Breast epithelium (tissue), 4 donors: ENCODE results near the gene SRRM2. TPM values are rescaled to one million over a fixed set of nuclear protein-coding genes. Genes with fewer than 3 reads are reported as not detected.

Experiments
- DNase-seq, 2 donors: peaks; one replicate each; pipeline ENCODE4 v3.0.0-alpha.2; 2019; ENCODE audit warnings: low spot score in 2 of 2
- H3K27ac ChIP-seq, 2 donors: fragments of 200-600 bp; sonication (generic) in 1 of 2; one replicate each; pipeline ENCODE4 v1.5.1; 2016 to 2019; ENCODE audit warnings: mild to moderate bottlenecking in 1 of 2
- H3K27me3 ChIP-seq, 2 donors: fragments of 200-600 bp; sonication (generic) in 1 of 2; one replicate each; pipeline versions ENCODE4 v1.5.1 to v1.6.0; 2017 to 2019; ENCODE audit warnings: control low read depth in 1 of 2, mild to moderate bottlenecking in 1 of 2
- H3K36me3 ChIP-seq: fragments of 200-600 bp; one replicate; pipeline ENCODE4 v1.5.1; 2019
- H3K4me1 ChIP-seq, 2 donors: fragments of 200-600 bp; sonication (generic); one replicate each; pipeline ENCODE4 v1.5.1; 2016 to 2019; ENCODE audit warnings: control low read depth in 1 of 2
- H3K4me3 ChIP-seq, 3 donors: fragments of 200-600 bp; sonication (generic); 1 replicate in 2 of 3; 2 replicates in 1 of 3; pipeline ENCODE4 v1.5.1; 2016 to 2019; ENCODE audit warnings: mild to moderate bottlenecking in 3 of 3, moderate library complexity in 2 of 3
- H3K9me3 ChIP-seq, 2 donors: fragments of 200-600 bp; sonication (generic) in 1 of 2; one replicate each; pipeline ENCODE4 v1.5.1; 2016 to 2019; ENCODE audit warnings: control low read depth in 1 of 2
- POLR2A ChIP-seq: fragments of 450-650 bp; IDR thresholded peaks from one replicate; pipeline ENCODE4 v1.6.1; 2016; ENCODE audit warnings: antibody characterized with exemption, mild to moderate bottlenecking, moderate library complexity
- POLR2AphosphoS5 ChIP-seq, 3 donors: sonication (generic); formaldehyde crosslinking; IDR thresholded peaks; one replicate each; pipeline ENCODE4 v1.6.1; 2017; ENCODE audit warnings: antibody characterized with exemption in 3 of 3
- intact Hi-C: fragments of 100-400 bp; cut with DNase I; formaldehyde crosslinking; loops from one replicate; pipeline ENCODE4 v1.15.1; 2023; ENCODE audit warnings: low total_unique reads
- total RNA-seq, 3 donors: library from RNA; depleted of rRNA; stranded (reverse); fragments of >200 nt; gene quantifications; one replicate each; pipeline ENCODE4 v1.1.0, GENCODE V29; 2016
- TF ChIP-seq, protein P1 (sequence below), 3 donors: fragments of 450-650 bp; IDR thresholded peaks; one replicate each; pipeline ENCODE4 v1.5.1; 2016 to 2017; ENCODE audit warnings: antibody characterized with exemption in 3 of 3, mild to moderate bottlenecking in 3 of 3, moderate library complexity in 3 of 3

Gene SRRM2
- total RNA-seq, 3 donors from 2014 or later, result 229 to 416 (median 388) TPM

DNA sequence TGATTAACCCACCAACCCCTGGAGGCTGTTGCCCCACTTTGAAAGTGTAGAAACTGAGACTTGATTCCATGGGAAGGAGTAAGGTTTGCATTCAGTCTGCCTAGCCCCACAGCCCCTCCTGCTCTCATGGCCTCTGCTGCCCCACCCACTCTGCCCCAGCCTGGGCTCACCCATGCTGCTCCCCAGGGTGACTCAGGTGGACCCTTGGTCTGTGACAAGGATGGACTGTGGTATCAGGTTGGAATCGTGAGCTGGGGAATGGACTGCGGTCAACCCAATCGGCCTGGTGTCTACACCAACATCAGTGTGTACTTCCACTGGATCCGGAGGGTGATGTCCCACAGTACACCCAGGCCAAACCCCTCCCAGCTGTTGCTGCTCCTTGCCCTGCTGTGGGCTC lies 52.3 kb downstream of the SRRM2 start:
- DNase-seq, result no peak
- TF ChIP-seq POLR2A (no peak), POLR2AphosphoS5 (IDR thresholded peaks at IDR 0.05) (no peak)
- TF ChIP-seq, protein P1, sequence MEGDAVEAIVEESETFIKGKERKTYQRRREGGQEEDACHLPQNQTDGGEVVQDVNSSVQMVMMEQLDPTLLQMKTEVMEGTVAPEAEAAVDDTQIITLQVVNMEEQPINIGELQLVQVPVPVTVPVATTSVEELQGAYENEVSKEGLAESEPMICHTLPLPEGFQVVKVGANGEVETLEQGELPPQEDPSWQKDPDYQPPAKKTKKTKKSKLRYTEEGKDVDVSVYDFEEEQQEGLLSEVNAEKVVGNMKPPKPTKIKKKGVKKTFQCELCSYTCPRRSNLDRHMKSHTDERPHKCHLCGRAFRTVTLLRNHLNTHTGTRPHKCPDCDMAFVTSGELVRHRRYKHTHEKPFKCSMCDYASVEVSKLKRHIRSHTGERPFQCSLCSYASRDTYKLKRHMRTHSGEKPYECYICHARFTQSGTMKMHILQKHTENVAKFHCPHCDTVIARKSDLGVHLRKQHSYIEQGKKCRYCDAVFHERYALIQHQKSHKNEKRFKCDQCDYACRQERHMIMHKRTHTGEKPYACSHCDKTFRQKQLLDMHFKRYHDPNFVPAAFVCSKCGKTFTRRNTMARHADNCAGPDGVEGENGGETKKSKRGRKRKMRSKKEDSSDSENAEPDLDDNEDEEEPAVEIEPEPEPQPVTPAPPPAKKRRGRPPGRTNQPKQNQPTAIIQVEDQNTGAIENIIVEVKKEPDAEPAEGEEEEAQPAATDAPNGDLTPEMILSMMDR (IDR thresholded peaks at IDR 0.05), result no peak
- Histone ChIP-seq H3K4me3 (no peak overlapping the region), H3K36me3 (no peaks in the 10 kb centered on the region), H3K4me1 (no peaks in the 10 kb centered on the region), H3K27me3 (no peaks in the 10 kb centered on the region), H3K27ac (no peak overlapping the region), H3K9me3 (peaks cover 9 to 12% of the 10 kb centered on the region in 2 donors)
- intact Hi-C loops, result no loop called here

DNA sequence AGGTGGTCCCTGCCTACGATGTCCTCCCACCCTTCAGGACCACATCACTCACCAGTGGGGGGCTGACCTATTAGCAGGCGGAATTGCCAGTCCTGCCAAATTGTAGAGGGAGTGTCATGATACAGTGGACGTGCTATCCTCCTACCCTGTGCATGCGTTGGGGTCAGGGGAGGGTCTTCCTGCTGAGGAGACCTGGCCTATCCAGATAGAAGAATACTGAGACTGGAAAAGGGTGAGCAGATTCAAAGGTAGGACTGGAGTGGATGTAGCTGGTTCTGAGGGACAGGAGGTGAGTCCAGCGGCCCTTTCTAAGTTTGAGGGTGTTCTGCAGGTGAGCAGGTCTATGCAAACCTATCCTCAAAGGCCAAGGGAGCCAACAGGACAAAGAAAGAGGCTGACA lies 53.8 kb downstream of the SRRM2 start:
- Histone ChIP-seq H3K4me1 (no peaks in the 10 kb centered on the region), H3K27me3 (peaks cover 0 to 3% of the 10 kb centered on the region in 2 donors), H3K36me3 (no peaks in the 10 kb centered on the region), H3K27ac (no peak overlapping the region), H3K4me3 (no peak overlapping the region), H3K9me3 (peaks cover 9 to 12% of the 10 kb centered on the region in 2 donors)
- DNase-seq, result no peak
- intact Hi-C loops, result no loop called here
- TF ChIP-seq POLR2A (no peak), POLR2AphosphoS5 (IDR thresholded peaks at IDR 0.05) (no peak)
- TF ChIP-seq, protein P1 (IDR thresholded peaks at IDR 0.05), result no peak

DNA sequence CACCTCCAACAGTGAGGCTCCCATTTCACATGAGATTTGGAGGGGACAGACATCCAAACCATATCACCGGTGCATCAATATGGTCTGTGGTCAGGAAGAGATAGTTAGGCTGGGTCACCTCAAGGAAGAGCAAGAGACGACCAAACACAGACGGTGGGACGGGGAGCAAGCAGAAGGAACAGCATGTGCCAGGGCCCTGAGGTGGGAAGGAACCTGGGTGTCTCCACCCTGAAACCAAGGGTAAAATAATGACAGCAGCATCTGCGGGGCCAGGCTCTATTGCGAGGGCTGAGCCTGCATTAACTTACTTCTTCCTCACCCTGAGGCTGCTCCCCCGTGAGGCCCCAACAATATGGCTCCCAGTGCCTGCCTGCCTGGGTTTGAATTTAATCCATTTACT lies 55.7 kb downstream of the SRRM2 start:
- intact Hi-C loops, result no loop called here
- Histone ChIP-seq H3K4me3 (no peak overlapping the region), H3K36me3 (no peaks in the 10 kb centered on the region), H3K4me1 (peaks cover 6 to 9% of the 10 kb centered on the region in 2 donors), H3K27ac (no peak overlapping the region), H3K27me3 (peaks cover 0 to 3% of the 10 kb centered on the region in 2 donors), H3K9me3 (peaks cover 9 to 12% of the 10 kb centered on the region in 2 donors)
- no peak for DNase-seq
- TF ChIP-seq, protein P1 (IDR thresholded peaks at IDR 0.05), result no peak
- TF ChIP-seq POLR2A (no peak), POLR2AphosphoS5 (IDR thresholded peaks at IDR 0.05) (no peak)

DNA sequence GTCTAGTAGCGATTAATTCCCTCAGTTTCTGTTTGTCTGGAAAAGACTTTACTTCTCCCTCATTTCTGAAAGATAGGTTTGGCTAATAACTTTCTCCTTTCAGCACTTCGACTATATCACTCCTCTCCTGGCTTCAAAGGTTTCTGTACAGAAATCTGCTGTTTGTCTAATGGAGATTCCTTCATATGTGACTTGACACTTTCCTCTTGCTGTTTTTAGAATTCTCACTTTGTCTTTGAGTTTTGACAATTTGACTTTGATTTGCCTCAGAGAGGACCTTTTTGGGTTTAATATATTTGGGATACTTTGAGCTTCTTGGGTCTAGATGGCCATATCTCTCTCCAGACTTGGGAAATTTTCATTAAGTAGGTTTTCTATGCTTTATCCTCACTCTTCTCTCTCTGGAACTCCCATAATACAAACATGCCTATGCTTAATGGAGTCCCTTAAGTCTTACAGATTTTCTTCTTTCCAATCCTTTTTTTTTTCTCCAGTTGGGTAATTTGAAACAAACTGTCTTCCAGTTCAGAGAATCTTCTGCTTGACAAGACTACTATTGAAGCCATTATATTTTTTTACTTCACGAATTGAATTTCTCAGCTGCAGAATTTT lies 56.8 kb downstream of the SRRM2 start:
- Histone ChIP-seq H3K4me3 (no peak overlapping the region), H3K4me1 (peaks cover 6 to 9% of the 10 kb centered on the region in 2 donors), H3K9me3 (peaks cover 2 to 7% of the 10 kb centered on the region in 2 donors), H3K36me3 (no peaks in the 10 kb centered on the region), H3K27ac (no peak overlapping the region), H3K27me3 (peaks cover 0 to 3% of the 10 kb centered on the region in 2 donors)
- intact Hi-C loops, result no loop called here
- TF ChIP-seq, protein P1 (IDR thresholded peaks at IDR 0.05), result no peak
- TF ChIP-seq POLR2A, result no peak
- TF ChIP-seq POLR2AphosphoS5 (IDR thresholded peaks at IDR 0.05), result no peak
- no peak for DNase-seq

DNA sequence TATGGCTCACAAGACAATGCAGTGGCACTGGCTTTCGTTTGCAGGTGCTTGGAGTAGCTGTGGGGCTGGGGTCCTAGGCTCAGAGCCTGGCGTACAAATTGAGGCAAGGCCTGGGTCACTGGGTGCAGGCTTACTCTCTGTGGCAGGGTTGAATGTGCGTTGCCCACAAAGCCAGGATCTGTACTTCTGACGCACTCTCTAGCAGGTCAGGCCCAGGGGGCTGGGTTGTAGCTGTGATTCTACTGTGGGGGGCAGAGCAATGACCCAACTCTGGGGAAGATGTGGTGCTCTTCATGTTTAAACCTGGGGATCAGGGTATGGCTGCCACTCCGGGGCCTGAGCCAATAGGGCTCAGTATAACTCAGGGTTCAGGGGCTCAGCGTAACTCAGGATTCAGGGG lies 58.2 kb downstream of the SRRM2 start:
- no peak overlapping the region for H3K27ac ChIP-seq
- intact Hi-C loops, result no loop called here
- no peak overlapping the region for H3K4me3 ChIP-seq
- DNase-seq, result peak in 1 of 2 donors; percentile 28
- H3K36me3 ChIP-seq, result no peaks in the 10 kb centered on the region
- H3K27me3 ChIP-seq, result peaks cover 0 to 3% of the 10 kb centered on the region in 2 donors
- peaks cover 6 to 9% of the 10 kb centered on the region in 2 donors for H3K4me1 ChIP-seq
- H3K9me3 ChIP-seq, result no peaks in the 10 kb centered on the region
- TF ChIP-seq POLR2AphosphoS5 (IDR thresholded peaks at IDR 0.05) (no peak), POLR2A (no peak)
- TF ChIP-seq, protein P1 (IDR thresholded peaks at IDR 0.05), result no peak
